ENCODE measurements around the gene WNT7A.

The WNT7A gene

GRCh38 chr3:13846238-13846637, 33.6 kb downstream of the WNT7A start:
- DNase-seq (ENCODE audit: low read depth), result no peak

GRCh38 chr3:13845806-13846205, 34.1 kb downstream of the WNT7A start:
- no peak for DNase-seq (ENCODE audit: low read depth)

- no peak for DNase-seq (ENCODE audit: low read depth)
Observed at GRCh38 chr3:13844911-13845310, 35.0 kb downstream of the WNT7A start.

GRCh38 chr3:13844286-13844685, 35.6 kb downstream of the WNT7A start:
- no peak for DNase-seq (ENCODE audit: low read depth)

DNA sequence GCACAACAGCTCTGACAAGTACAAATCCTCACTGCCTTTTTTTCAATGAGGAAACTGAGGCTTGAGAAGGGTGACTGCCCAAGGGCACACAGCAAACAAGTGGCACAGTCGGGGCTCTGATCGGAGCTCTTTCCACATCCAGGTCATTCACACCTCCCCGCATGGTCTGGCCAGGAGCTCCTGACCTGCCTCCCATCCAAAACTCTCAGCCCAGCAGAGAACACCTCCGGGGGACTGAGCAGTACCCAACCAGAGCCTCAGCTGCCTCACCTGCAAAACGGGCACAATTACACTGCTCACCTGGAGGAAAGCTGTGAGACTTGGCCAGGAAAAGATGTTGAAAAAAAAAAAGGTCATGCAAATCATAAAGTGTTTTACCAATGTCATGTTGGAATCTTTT, 36.5 kb downstream of the WNT7A start:
- no peak for DNase-seq (ENCODE audit: low read depth)

GRCh38 chr3:13842226-13842625, 37.6 kb downstream of the WNT7A start:
- no peak for DNase-seq (ENCODE audit: low read depth)

DNA sequence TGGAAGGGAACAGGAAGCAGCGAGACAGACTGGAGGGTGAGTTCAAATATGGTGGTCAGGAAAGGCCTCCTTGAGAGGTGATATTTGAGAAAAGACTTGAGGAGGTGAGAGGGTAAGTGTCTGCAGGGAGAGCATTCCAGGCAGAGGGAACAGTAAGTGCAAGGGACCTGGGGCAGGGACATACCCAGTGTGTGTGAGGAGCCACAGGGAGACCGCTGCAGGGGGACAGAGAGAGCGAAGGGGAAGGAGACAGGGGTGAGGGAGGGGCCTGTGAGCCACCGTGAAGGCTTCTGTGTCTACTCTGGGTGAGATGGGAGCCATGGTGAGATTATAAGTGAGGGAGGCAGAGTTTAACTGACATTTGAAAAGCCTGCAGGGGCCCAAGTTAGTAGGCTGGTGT, 38.0 kb downstream of the WNT7A start:
- no peak for DNase-seq (ENCODE audit: low read depth)

GRCh38 chr3:13841141-13841540, 38.7 kb downstream of the WNT7A start:
- no peak for DNase-seq (ENCODE audit: low read depth)

GRCh38 chr3:13840456-13840855, 39.4 kb downstream of the WNT7A start:
- DNase-seq (ENCODE audit: low read depth), result no peak

DNA sequence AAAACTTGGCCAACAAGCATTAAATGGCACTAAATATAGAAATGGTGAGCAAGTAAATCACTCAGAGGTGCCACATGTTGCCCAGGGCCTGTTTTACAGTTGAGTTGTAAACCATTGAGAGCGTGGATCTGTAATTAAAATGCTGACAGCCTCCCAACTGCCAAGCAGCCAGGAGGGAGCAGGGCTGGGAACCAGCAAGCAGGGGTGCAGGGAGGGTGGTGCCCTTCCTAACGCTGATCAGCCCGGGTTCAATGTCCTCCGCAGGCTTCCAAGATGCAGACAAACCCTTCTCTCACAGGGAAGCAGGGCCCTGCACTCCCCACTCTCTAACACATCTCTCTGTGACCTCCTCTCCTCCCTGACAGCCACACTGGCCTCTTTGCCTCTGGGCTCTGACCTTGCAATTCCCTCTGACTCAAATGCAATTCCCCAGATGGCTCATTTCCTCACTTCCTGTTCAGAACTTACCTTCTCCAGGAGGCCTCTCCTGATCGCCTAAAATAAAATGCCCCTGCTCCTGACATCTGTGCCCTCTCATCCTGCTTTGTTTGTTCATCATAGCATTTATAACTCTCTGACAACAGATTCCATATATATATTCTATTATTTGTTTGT, 40.0 kb downstream of the WNT7A start:
- no peak for DNase-seq (ENCODE audit: low read depth)

GRCh38 chr3:13839253-13839652, 40.6 kb downstream of the WNT7A start:
- no peak for DNase-seq (ENCODE audit: low read depth)

GRCh38 chr3:13838421-13838820, 41.5 kb downstream of the WNT7A start:
- no peak for DNase-seq (ENCODE audit: low read depth)

DNA sequence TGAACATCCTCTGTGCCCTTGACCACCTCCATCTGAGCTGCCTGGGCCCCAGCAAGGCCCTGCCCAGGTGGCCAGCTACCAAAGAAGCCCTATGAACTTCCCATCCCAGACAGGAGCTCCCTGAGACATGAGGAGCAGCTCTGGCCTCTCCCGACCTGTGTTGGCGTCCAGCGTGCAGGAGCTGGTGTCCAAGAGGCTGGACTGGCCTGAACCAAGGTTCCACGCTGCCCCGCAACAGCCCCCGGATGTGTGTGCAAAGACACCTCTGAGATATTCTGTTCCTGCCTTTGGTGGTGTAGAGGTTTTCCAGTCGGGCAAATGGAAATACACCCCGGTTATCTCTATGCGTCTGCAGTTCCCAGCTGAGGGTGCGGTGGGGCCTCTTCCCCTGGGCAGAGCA, 42.1 kb downstream of the WNT7A start:
- DNase-seq (ENCODE audit: low read depth), result no peak

DNA sequence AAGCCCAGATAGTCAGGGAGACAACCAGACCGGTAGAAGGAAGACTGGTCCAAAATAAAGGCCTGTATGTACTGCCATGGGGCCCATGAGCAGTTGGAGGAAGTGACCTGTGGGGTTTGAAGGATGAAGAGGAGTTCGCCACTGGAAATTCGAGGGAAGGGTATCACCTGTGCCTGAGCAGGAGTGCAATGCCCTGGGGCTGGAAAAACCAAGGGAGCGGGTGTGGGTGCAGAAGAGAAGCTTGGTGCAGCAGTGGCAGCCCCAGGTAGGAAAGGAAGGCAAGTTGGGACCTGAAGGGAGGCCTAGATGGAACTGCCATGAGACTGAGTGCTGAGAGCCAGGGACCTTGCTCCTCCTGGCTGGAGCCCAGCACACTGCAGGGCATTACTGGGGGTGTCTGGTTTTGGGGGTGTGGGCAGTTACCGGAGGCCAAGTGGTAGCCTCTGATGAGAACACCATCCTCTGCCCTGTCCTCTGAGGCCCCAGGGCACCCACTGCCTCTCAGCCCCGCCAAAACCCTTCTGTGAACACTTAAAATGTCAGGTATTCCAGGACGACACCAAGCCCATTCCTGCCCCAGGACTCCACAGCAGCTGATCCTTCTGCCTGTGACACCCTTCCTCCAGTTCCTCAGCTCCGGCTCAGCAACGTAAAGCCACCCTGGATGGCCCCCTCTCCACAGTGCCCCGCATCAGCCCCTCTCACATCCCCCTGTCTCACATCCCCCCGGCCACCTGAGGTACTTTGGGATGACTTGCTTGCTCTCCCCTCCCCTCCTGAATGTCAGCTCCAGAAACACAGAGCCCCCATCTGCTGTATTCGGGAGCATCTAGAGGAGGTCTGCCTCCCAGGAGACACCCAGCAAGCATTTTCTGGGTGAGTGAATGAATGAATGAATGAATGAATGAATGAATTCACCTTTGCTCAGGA, 42.9 kb downstream of the WNT7A start:
- DNase-seq (ENCODE audit: low read depth), result no peak

DNA sequence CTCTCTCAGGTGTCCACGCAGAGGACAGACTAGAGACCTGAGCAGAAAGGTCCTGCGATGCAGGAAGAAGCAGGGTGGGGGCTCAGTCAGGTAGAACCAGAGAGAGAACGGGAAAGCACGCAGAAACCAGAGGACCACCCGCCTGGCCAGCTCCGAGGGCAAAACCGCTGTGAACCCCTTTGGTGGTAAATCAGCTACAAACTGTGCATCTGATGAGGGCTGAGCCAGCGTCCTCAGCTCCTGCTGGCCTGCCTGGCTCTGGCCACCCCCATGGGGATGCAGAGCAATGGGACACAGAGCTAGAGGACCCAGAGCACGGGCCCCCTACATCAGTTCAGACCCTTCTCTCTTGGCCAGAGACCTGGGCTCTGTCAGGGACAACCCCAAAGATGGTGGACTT, 44.6 kb downstream of the WNT7A start:
- no peak for DNase-seq (ENCODE audit: low read depth)

- no peak for DNase-seq (ENCODE audit: low read depth)
Observed at GRCh38 chr3:13834258-13835035, 45.4 kb downstream of the WNT7A start.

- DNase-seq (ENCODE audit: low read depth), result no peak
Observed at GRCh38 chr3:13833506-13834257, 46.2 kb downstream of the WNT7A start.

DNA sequence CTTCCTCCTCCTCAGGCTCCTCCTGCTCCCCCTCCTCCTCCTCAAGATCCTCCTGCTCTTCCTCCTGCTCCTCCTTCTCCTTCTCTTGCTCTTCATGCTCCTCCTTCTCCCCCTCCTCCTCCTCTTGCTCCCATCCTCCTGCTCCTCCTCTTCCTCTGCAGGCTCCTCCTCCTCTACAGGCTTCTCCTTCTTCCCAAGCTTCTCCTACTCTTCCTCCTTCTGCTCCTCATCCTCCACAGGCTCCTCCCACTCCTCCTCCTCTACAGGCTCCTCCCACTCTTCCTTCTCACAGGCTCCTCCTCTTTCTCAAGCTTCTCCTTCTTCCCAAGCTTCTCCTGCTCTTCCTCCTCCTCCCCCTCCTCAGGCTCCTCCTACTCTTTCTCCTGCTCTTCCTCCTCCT, 47.7 kb downstream of the WNT7A start:
- DNase-seq (ENCODE audit: low read depth), result no peak

- DNase-seq (ENCODE audit: low read depth), result no peak
Observed at GRCh38 chr3:13831386-13831996, 48.4 kb downstream of the WNT7A start.

GRCh38 chr3:13829311-13829710, 50.6 kb downstream of the WNT7A start:
- DNase-seq (ENCODE audit: low read depth), result no peak

DNA sequence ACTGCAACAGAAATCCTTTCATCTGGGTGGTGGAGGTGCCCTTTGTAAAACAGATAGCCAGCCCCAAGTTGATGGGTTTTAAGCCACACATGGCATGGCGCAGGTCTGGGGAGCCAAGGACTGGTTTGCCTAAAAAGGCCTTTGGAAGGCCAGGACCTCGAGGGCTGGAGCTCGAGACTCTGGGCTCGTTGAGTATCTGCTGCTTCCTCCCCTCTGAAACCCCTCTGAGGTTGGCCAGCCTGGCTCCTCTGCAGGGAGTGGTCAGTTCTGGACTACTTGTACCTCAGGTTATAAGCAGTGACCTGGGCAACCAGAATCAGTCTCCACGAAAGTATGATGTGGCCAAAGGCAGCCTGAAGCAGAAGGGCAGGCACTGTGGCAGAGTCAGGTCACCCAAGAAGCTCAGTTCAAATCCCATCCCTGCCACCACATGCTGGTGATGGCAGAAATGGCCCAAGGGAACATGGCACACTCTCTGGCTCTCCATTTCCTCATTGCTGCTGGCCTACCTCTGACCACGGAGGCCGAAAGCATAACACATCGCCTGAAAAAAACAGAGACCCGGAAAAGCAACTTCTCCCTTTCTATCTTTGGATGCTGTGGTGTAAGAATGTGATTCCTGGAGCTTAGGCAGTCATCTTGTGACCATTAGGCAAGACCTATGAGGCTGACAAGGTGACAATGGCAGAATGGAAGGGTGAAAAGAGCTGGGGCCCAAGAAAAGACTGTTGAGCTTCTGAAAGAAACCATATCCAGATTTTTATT, 51.2 kb downstream of the WNT7A start:
- DNase-seq (ENCODE audit: low read depth), result no peak
